HepG2 (cell line): ENCODE data around the gene PPP1R27. TPM values are rescaled to one million over a fixed set of nuclear protein-coding genes. Genes with fewer than 3 reads are reported as not detected.

Experiments used
- ARNT2 ChIP-seq: sonication (generic); formaldehyde crosslinking; IDR thresholded peaks from 2 replicates; pipeline ENCODE4 v1.8.0; 2022; ENCODE audit warnings: mild to moderate bottlenecking, low read depth, missing genetic modification reagents, moderate library complexity
- ATF7-NPFF ChIP-seq: sonication (generic); formaldehyde crosslinking; IDR thresholded peaks from 2 replicates; pipeline ENCODE4 v1.8.1; 2023; ENCODE audit warnings: mild to moderate bottlenecking, low read depth, missing genetic modification reagents, moderate library complexity
- DNMT1 ChIP-seq: sonication (generic); formaldehyde crosslinking; IDR thresholded peaks from 2 replicates; pipeline ENCODE4 v1.5.1; 2020; ENCODE audit warnings: mild to moderate bottlenecking, missing genetic modification reagents
- EZH2 ChIP-seq: conservative IDR thresholded peaks from 2 replicates; pipeline ENCODE4 v1.6.1; 2012; ENCODE audit warnings: mild to moderate bottlenecking, low read depth, low read length, moderate library complexity
- GRHL1 ChIP-seq: sonication (generic); formaldehyde crosslinking; conservative IDR thresholded peaks from 2 replicates; pipeline ENCODE4 v1.8.0; 2022; ENCODE audit warnings: missing genetic modification reagents
- HNRNPH1 ChIP-seq: fragments of 200-400 bp; formaldehyde crosslinking; optimal IDR thresholded peaks from 2 replicates; pipeline ENCODE3; 2017; ENCODE audit warnings: mild to moderate bottlenecking, low read depth, low read length
- HOXA7 ChIP-seq: sonication (generic); formaldehyde crosslinking; IDR thresholded peaks from 2 replicates; pipeline ENCODE4 v1.8.1; 2022; ENCODE audit warnings: mild to moderate bottlenecking, missing genetic modification reagents, moderate library complexity
- IRX3 ChIP-seq: sonication (generic); formaldehyde crosslinking; IDR thresholded peaks from 2 replicates; pipeline ENCODE4 v1.8.1; 2023; ENCODE audit warnings: mild to moderate bottlenecking, low read depth, missing genetic modification reagents, borderline replicate concordance
- MIER3 ChIP-seq: IDR thresholded peaks from 2 replicates; pipeline ENCODE4 v1.6.1; 2016; ENCODE audit warnings: missing compliant biosample characterization, borderline replicate concordance
- MTA1 ChIP-seq: sonication (generic); formaldehyde crosslinking; IDR thresholded peaks from 2 replicates; pipeline ENCODE4 v1.4.0; 2020; ENCODE audit warnings: missing genetic modification reagents, mild to moderate bottlenecking, borderline replicate concordance
- POLR2AphosphoS2 ChIP-seq: IDR thresholded peaks from 2 replicates; pipeline ENCODE4 v1.6.1; 2011; ENCODE audit warnings: low read depth, low read length, improper control_type of control experiment
- REL ChIP-seq: sonication (generic); formaldehyde crosslinking; conservative IDR thresholded peaks from 2 replicates; pipeline ENCODE4 v1.8.0; 2022; ENCODE audit warnings: mild to moderate bottlenecking, missing genetic modification reagents, moderate library complexity
- RFX3 ChIP-seq: IDR thresholded peaks from 2 replicates; pipeline ENCODE4 v1.6.1; 2016; ENCODE audit warnings: missing biosample characterization, missing genetic modification reagents
- THAP9 ChIP-seq: sonication (generic); formaldehyde crosslinking; IDR thresholded peaks from 2 replicates; pipeline ENCODE4; 2020; ENCODE audit warnings: missing genetic modification reagents, mild to moderate bottlenecking, borderline replicate concordance
- THYN1 ChIP-seq: sonication (generic); formaldehyde crosslinking; IDR thresholded peaks from 2 replicates; pipeline ENCODE4 v1.8.1; 2023; ENCODE audit warnings: low read depth, mild to moderate bottlenecking, moderate library complexity, missing genetic modification reagents, borderline replicate concordance
- ZBTB21 ChIP-seq: sonication (generic); formaldehyde crosslinking; IDR thresholded peaks from 2 replicates; pipeline ENCODE4 v1.4.0; 2020; ENCODE audit warnings: missing genetic modification reagents
- ZBTB38 ChIP-seq: sonication (generic); formaldehyde crosslinking; IDR thresholded peaks from 2 replicates; pipeline ENCODE4 v1.5.1; 2020; ENCODE audit warnings: mild to moderate bottlenecking, missing genetic modification reagents
- ZKSCAN8 ChIP-seq: IDR thresholded peaks from 2 replicates; pipeline ENCODE4 v1.6.1; 2016; ENCODE audit warnings: borderline replicate concordance, missing genetic modification reagents, missing compliant biosample characterization
- ZNF124 ChIP-seq: sonication (generic); formaldehyde crosslinking; IDR thresholded peaks from 2 replicates; pipeline ENCODE4 v1.4.0; 2020; ENCODE audit warnings: missing genetic modification reagents
- ZNF30 ChIP-seq: sonication (generic); formaldehyde crosslinking; IDR thresholded peaks from 2 replicates; pipeline ENCODE4 v1.5.0; 2020; ENCODE audit warnings: mild to moderate bottlenecking, missing genetic modification reagents
- ZNF414 ChIP-seq: sonication (generic); formaldehyde crosslinking; IDR thresholded peaks from 2 replicates; pipeline ENCODE4 v1.5.0; 2020; ENCODE audit warnings: missing genetic modification reagents
- ZNF83 ChIP-seq: sonication (generic); formaldehyde crosslinking; IDR thresholded peaks from 2 replicates; pipeline ENCODE4 v1.4.0; 2020; ENCODE audit warnings: missing genetic modification reagents, mild to moderate bottlenecking, borderline replicate concordance
- ZUFSP ChIP-seq: sonication (generic); formaldehyde crosslinking; IDR thresholded peaks from 2 replicates; pipeline ENCODE4 v1.9.0; 2021; ENCODE audit warnings: missing genetic modification reagents, mild to moderate bottlenecking, borderline replicate concordance
- polyA plus RNA-seq, 8 experiments: library from polyadenylated mRNA; depleted of rRNA in 3 of 8; stranded (reverse) in 7 of 8; unstranded in 1 of 8; fragments of >200 nt; fragmentation: Illumina TruSeq in 4 of 8; extraction: Trizol in 4 of 8; gene quantifications; 2 replicates each; pipeline versions ENCODE4 v1.2.1 to v1.2.3, GENCODE V29; 2011 to 2016; ENCODE audit warnings: low read depth in 4 of 8, missing spikeins in 1 of 8, mixed read lengths in 1 of 8; ENCODE audit not compliant: insufficient read depth in 1 of 8
- total RNA-seq, 5 experiments: library from RNA; depleted of rRNA; stranded (reverse); fragments of >200 nt; fragmentation: Illumina TruSeq; extraction: Trizol; gene quantifications; 2 replicates each; pipeline ENCODE4 v1.2.3, GENCODE V29; 2016; ENCODE audit warnings: low read depth in 1 of 5

PPP1R27 gene
- total and polyA plus RNA-seq, 2 of the 13 experiments (the other 11 are each of a cell fraction or from before 2014, with no cell fraction given) = 0.17 to 1.00 TPM

- TF ChIP-seq THYN1 (CRISPR knock-in tag) (peak; percentile 15; the same call in 1 of the 2 replicates), HNRNPH1 (no peak), ZNF83 (CRISPR knock-in tag) (no peak; the same call in 1 of the 2 replicates), ARNT2 (CRISPR knock-in tag) (no peak), GRHL1 (CRISPR knock-in tag) (no peak), IRX3 (peak; percentile 54), ATF7-NPFF (peak; percentile 66), THAP9 (CRISPR knock-in tag) (0 out of 2 replicates have a peak, but pooled peaks have one; percentile 6), ZNF30 (CRISPR knock-in tag) (no peak), ZNF414 (CRISPR knock-in tag) (peak; percentile 48; the same call in 1 of the 2 replicates), ZBTB38 (CRISPR knock-in tag) (peak; percentile 49; the same call in 1 of the 2 replicates), ZKSCAN8 (CRISPR knock-in tag) (no peak), POLR2AphosphoS2 (no peak; the same call in 1 of the 2 replicates), EZH2 (no peak), RFX3 (CRISPR knock-in tag) (no peak), ZUFSP (CRISPR knock-in tag) (no peak), MTA1 (CRISPR knock-in tag) (no peak), ZBTB21 (CRISPR knock-in tag) (no peak), MIER3 (no peak; the same call in 1 of the 2 replicates), DNMT1 (peak; percentile 9; the same call in 1 of the 2 replicates), REL (CRISPR knock-in tag) (0 out of 2 replicates have a peak, but pooled peaks have one; percentile 38), HOXA7 (CRISPR knock-in tag) (0 out of 2 replicates have a peak, but pooled peaks have one; percentile 54), ZNF124 (CRISPR knock-in tag) (no peak)
Measured at GRCh38 chr17:81867991-81868673, 33.3 kb upstream of the PPP1R27 start (continued).
